Measurements from ENCODE around the gene ZMIZ2. TPM values are rescaled to one million over a fixed set of nuclear protein-coding genes. Genes with fewer than 3 reads are reported as not detected.
"Not testable (repeated sequence)": the region's sequence is repeated elsewhere in the genome, so short reads cannot be mapped to it uniquely, and the experiment has no call there.

Gene ZMIZ2
- total RNA-seq, 4 donors from 2014 or later = 12.4 to 36.0 (median 28.4) TPM

DNA sequence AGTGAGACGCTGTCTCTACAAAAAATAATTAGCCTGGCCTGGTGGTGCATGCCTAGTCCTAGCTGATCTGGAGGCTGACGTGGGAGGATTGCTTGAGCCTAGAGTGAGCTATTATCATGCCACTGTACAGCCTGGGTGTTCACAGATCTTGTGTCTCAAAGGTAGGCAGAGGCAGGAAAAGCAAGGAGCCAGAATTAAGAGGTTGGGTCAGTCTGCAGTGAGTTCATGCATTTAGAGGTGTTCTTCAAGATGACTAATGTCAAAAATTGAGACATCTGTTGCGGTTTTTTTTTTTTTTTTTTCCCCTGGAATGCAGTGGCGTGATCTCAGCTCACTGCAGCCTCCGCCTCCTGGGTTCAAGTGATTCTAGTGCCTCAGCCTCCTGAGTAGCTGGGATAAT, 53.2 kb downstream of the ZMIZ2 start:
- no peaks in the 10 kb centered on the region for H3K9me3 ChIP-seq
- H3K4me1 ChIP-seq = peaks cover 22 to 31% (median 29%) of the 10 kb centered on the region in 4 donors
- no peak overlapping the region for H3K4me3 ChIP-seq
- H3K27me3 ChIP-seq = no peaks in the 10 kb centered on the region
- WGBS = 86% methylated on average over 5 of the region's 5 CpGs
- no peak for DNase-seq (ENCODE audit: extremely low spot score)
- TF ChIP-seq, protein P1, sequence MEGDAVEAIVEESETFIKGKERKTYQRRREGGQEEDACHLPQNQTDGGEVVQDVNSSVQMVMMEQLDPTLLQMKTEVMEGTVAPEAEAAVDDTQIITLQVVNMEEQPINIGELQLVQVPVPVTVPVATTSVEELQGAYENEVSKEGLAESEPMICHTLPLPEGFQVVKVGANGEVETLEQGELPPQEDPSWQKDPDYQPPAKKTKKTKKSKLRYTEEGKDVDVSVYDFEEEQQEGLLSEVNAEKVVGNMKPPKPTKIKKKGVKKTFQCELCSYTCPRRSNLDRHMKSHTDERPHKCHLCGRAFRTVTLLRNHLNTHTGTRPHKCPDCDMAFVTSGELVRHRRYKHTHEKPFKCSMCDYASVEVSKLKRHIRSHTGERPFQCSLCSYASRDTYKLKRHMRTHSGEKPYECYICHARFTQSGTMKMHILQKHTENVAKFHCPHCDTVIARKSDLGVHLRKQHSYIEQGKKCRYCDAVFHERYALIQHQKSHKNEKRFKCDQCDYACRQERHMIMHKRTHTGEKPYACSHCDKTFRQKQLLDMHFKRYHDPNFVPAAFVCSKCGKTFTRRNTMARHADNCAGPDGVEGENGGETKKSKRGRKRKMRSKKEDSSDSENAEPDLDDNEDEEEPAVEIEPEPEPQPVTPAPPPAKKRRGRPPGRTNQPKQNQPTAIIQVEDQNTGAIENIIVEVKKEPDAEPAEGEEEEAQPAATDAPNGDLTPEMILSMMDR (IDR thresholded peaks at IDR 0.05) = no peak
- no peak for TF ChIP-seq POLR2AphosphoS5 (IDR thresholded peaks at IDR 0.05)
- TF ChIP-seq POLR2A (IDR thresholded peaks at IDR 0.05; ENCODE audit: low read depth) = no peak
- TF ChIP-seq EP300 (IDR thresholded peaks at IDR 0.05) = no peak
- intact Hi-C loops (cut with DNase I) = no loop called here
- H3K27ac ChIP-seq (replicated peaks in 1 of 4) = no peak overlapping the region
- H3K36me3 ChIP-seq = peaks cover 46 to 71% (median 60%) of the 10 kb centered on the region in 4 donors

DNA sequence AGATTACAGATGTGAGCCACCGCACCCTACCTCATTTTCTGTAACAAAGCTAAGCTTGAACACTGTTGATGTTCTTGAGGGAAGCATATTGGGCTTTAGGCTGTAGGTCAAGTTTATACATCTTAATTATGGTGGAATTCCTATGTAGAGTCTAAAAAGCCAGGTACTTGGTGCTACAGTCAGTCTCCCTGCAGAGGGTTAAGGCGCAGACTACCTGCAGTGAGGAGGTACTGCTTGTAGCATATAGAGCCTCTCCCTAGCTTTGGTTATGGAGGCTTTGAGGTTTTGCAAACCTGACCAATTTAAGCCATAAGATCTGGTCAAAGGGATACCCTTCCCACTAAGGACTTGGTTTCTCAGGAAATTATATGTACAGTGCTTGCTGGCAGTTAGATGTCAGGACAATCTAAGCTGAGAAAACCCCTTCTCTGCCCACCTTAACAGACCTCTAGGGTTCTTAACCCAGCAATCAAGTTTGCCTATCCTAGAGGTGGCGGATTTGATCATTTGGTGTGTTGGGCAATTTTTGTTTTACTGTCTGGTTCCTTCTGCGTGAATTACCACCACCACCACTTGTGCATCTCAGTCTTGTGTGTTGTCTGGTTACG, 53.9 kb downstream of the ZMIZ2 start:
- Histone ChIP-seq H3K27ac (replicated peaks in 1 of 4) (no peak overlapping the region), H3K27me3 (no peaks in the 10 kb centered on the region), H3K36me3 (peaks cover 46 to 71% (median 60%) of the 10 kb centered on the region in 4 donors), H3K4me3 (no peak overlapping the region), H3K4me1 (peaks cover 22 to 31% (median 29%) of the 10 kb centered on the region in 4 donors), H3K9me3 (no peaks in the 10 kb centered on the region)
- intact Hi-C loops (cut with DNase I) = no loop called here
- 90% methylated on average over 5 of the region's 5 CpGs for WGBS
- DNase-seq (ENCODE audit: extremely low spot score) = no peak
- TF ChIP-seq EP300 (IDR thresholded peaks at IDR 0.05) = no peak
- TF ChIP-seq, protein P1 (IDR thresholded peaks at IDR 0.05) = no peak
- no peak for TF ChIP-seq POLR2AphosphoS5 (IDR thresholded peaks at IDR 0.05)
- no peak for TF ChIP-seq POLR2A (IDR thresholded peaks at IDR 0.05; ENCODE audit: low read depth)

DNA sequence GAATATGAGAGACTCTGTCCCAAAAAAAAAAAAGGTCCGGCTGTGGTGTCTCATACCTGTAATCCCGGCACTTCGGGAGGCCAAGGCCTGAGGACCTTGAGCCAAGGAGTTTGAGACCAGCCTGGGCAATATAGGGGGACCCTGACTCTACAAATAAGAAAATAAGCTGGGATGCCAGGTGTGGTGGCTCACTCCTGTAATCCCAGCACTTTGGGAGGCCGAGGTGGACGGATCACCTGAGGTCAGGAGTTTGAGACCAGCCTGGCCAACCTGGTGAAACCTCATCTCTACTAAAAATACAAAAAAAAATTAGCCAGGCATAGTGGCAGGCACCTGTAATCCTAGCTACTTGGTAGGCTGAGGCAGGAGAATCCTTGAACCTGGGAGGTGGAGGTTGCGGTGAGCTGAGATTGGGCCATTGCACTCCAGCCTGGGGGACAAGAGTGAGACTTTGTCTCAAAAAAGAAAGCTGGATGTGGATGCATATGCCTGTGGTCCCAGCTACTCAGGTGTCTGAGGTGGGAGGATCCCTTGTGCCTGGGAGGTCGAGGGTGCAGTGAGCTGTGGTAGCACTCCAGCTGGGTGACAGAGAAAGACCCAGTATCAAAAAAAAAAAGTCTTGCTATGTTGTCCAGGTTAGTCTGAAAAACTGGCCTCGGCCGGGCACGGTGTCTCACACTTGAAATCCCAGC, 55.3 kb downstream of the ZMIZ2 start:
- H3K9me3 ChIP-seq; intact Hi-C loops (cut with DNase I); H3K27me3 ChIP-seq; H3K27ac ChIP-seq (replicated peaks in 1 of 4); H3K4me3 ChIP-seq; DNase-seq (ENCODE audit: extremely low spot score): not testable (repeated sequence)
- H3K36me3 ChIP-seq = peaks cover 46 to 66% (median 59%) of the 10 kb centered on the region in 4 donors
- peaks cover 11 to 17% (median 15%) of the 10 kb centered on the region in 4 donors for H3K4me1 ChIP-seq
- 89% methylated on average over 10 of the region's 10 CpGs for WGBS

DNA sequence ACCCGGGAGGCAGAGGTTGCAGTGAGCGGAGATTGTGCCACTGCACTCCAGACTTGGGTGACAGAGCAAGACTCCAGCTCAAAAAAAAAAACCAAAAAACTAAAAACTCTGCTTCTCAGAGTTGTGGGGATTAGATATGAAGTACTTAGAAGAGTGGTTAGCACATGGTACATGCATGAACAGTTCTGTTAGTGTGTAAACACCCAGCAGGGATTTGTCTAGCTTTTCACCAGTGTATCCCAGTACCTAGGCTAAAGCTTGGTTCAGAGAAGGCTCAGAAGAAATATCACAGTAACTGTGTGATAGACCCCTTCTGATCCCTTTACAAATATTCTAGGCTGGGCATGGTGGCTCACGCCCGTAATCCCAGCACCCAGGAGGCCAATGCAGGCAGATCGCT, 57.3 kb downstream of the ZMIZ2 start:
- Histone ChIP-seq H3K36me3 (peaks cover 29 to 47% (median 41%) of the 10 kb centered on the region in 4 donors), H3K4me1 (no peaks in the 10 kb centered on the region), H3K27ac (replicated peaks in 1 of 4) (no peak overlapping the region), H3K9me3 (no peaks in the 10 kb centered on the region), H3K27me3 (no peaks in the 10 kb centered on the region), H3K4me3 (no peak overlapping the region)
- intact Hi-C loops (cut with DNase I) = no loop called here
- TF ChIP-seq POLR2AphosphoS5 (IDR thresholded peaks at IDR 0.05) = no peak
- TF ChIP-seq POLR2A (IDR thresholded peaks at IDR 0.05; ENCODE audit: low read depth) = no peak
- no peak for TF ChIP-seq EP300 (IDR thresholded peaks at IDR 0.05)
- TF ChIP-seq, protein P1 (IDR thresholded peaks at IDR 0.05) = no peak
- no peak for DNase-seq (ENCODE audit: extremely low spot score)
- 87% methylated on average over 5 of the region's 5 CpGs for WGBS

DNA sequence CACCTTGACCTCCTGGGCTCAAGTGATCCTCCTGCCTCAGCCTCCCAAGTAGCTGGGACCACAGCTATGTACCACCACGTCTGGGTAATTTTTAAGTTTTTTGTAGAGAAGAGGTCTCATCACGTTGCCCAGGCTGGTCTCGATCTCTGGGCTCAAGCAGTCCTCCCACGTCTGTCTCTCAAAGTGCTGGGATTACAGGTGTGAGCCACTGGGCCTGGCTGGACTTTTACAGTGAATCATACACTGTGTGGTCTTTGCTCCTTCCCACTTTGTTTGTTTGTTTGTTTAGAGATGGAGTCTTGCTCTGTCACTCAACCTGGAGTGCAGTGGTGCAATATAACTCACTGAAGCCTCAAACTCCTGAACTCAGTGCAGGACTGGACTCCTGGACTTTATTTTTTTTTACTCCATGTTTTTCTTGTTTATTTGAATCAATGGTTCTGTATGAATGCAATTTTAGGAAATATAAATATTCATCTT, 60.3 kb downstream of the ZMIZ2 start:
- Histone ChIP-seq H3K4me3 (no peak overlapping the region), H3K27ac (replicated peaks in 1 of 4) (no peak overlapping the region), H3K4me1 (no peaks in the 10 kb centered on the region), H3K9me3 (no peaks in the 10 kb centered on the region), H3K27me3 (no peaks in the 10 kb centered on the region), H3K36me3 (peaks cover under 1 to 17% (median 12%) of the 10 kb centered on the region in 4 donors)
- no peak for DNase-seq (ENCODE audit: extremely low spot score)
- TF ChIP-seq POLR2A (IDR thresholded peaks at IDR 0.05; ENCODE audit: low read depth) = no peak
- TF ChIP-seq EP300 (IDR thresholded peaks at IDR 0.05) = no peak
- TF ChIP-seq POLR2AphosphoS5 (IDR thresholded peaks at IDR 0.05) = no peak
- TF ChIP-seq, protein P1 (IDR thresholded peaks at IDR 0.05) = no peak
- 85% methylated on average over 4 of the region's 4 CpGs for WGBS
- intact Hi-C loops (cut with DNase I) = no loop called here

Measured in esophagus muscularis mucosa (tissue), 4 donors.